Activated CD4-positive, alpha-beta T cell treated with anti-CD3 and anti-CD28 coated beads, Interleukin-2, amount 10 ng/mL, durations not matched to agents 24 days and 14 days (primary cell): ENCODE measurements around the gene ALDOA. TPM values are rescaled to one million over a fixed set of nuclear protein-coding genes. Genes with fewer than 3 reads are reported as not detected.

Experiments
- DNase-seq: peaks from one replicate; pipeline ENCODE4 v3.0.0; 2022
- H3K27ac Mint-ChIP-seq: one replicate; pipeline ENCODE4 v1.8.0; 2022; ENCODE audit warnings: mild to moderate bottlenecking, mixed read lengths
- H3K27me3 Mint-ChIP-seq: one replicate; pipeline ENCODE4 v1.8.0; 2022; ENCODE audit warnings: mixed read lengths
- H3K36me3 Mint-ChIP-seq: one replicate; pipeline ENCODE4 v1.8.0; 2022; ENCODE audit warnings: low read depth, mild to moderate bottlenecking, mixed read lengths
- H3K4me1 Mint-ChIP-seq: one replicate; pipeline ENCODE4 v1.8.0; 2021; ENCODE audit warnings: mixed read lengths
- H3K4me3 Mint-ChIP-seq: one replicate; pipeline ENCODE4 v1.8.0; 2022; ENCODE audit warnings: mild to moderate bottlenecking, moderate library complexity, mixed read lengths
- H3K9me3 Mint-ChIP-seq: one replicate; pipeline ENCODE4 v1.8.0; 2021; ENCODE audit warnings: mixed read lengths
- intact Hi-C: fragments of 100-400 bp; cut with micrococcal nuclease; formaldehyde crosslinking; loops from one replicate; pipeline ENCODE4 v1.15.1; 2023
- total RNA-seq: library from RNA; stranded (reverse); gene quantifications from 2 replicates; pipeline ENCODE4 v1.2.3, GENCODE V29; 2022

Gene ALDOA
- total RNA-seq, 1 donor from 2014 or later, result 2,074 TPM

GRCh38 chr16:30052671-30053372 lies 12.7 kb upstream of the ALDOA start:
- peak; percentile 98 for DNase-seq
- intact Hi-C loops, result loop anchor here (1.0 to 10.0 kb wide), 3 partner anchors 11 to 238 kb away; partner anchors contain the start of genes INO80E, PAGR1 and PRRT2
- Mint-ChIP-seq H3K27ac (peak overlapping the region; percentile 81), H3K4me3 (peak overlapping the region; percentile 87), H3K4me1 (peaks cover 31% of the 10 kb centered on the region), H3K9me3 (no peaks in the 10 kb centered on the region), H3K36me3 (no peaks in the 10 kb centered on the region), H3K27me3 (no peaks in the 10 kb centered on the region)

GRCh38 chr16:30053376-30054015 lies 12.1 kb upstream of the ALDOA start:
- H3K4me1 Mint-ChIP-seq, result peaks cover 31% of the 10 kb centered on the region
- H3K36me3 Mint-ChIP-seq, result no peaks in the 10 kb centered on the region
- peak overlapping the region; percentile 29 for H3K27ac Mint-ChIP-seq
- intact Hi-C loops, result loop anchor here (1.0 to 10.0 kb wide), 3 partner anchors 11 to 239 kb away; partner anchors contain the start of genes INO80E, PAGR1 and PRRT2
- H3K9me3 Mint-ChIP-seq, result no peaks in the 10 kb centered on the region
- H3K4me3 Mint-ChIP-seq, result peak overlapping the region; percentile 87
- no peaks in the 10 kb centered on the region for H3K27me3 Mint-ChIP-seq
- no peak for DNase-seq

GRCh38 chr16:30054451-30054850 lies 11.1 kb upstream of the ALDOA start:
- DNase-seq, result no peak
- Mint-ChIP-seq H3K27ac (peak overlapping the region; percentile 26), H3K27me3 (no peaks in the 10 kb centered on the region), H3K36me3 (no peaks in the 10 kb centered on the region), H3K4me3 (peak overlapping the region; percentile 50), H3K9me3 (no peaks in the 10 kb centered on the region), H3K4me1 (peaks cover 31% of the 10 kb centered on the region)
- intact Hi-C loops, result loop anchor here (10.0 kb wide), 1 partner anchor 240 kb away; the partner anchor contains the start of genes PAGR1 and PRRT2

- H3K27ac Mint-ChIP-seq, result no peak overlapping the region
- no peaks in the 10 kb centered on the region for H3K27me3 Mint-ChIP-seq
- peak; percentile 88 for DNase-seq
- no peaks in the 10 kb centered on the region for H3K36me3 Mint-ChIP-seq
- H3K4me1 Mint-ChIP-seq, result peaks cover 31% of the 10 kb centered on the region
- peak overlapping the region; percentile 50 for H3K4me3 Mint-ChIP-seq
- H3K9me3 Mint-ChIP-seq, result no peaks in the 10 kb centered on the region
- intact Hi-C loops, result loop anchor here (10.0 kb wide), 1 partner anchor 240 kb away; the partner anchor contains the start of genes PAGR1 and PRRT2
Observed at GRCh38 chr16:30054959-30055553, 10.5 kb upstream of the ALDOA start.

GRCh38 chr16:30060346-30060745 lies 5.2 kb upstream of the ALDOA start:
- Mint-ChIP-seq H3K4me1 (peaks cover 4% of the 10 kb centered on the region), H3K4me3 (no peak overlapping the region), H3K27me3 (no peaks in the 10 kb centered on the region), H3K27ac (no peak overlapping the region), H3K36me3 (peaks cover 13% of the 10 kb centered on the region), H3K9me3 (no peaks in the 10 kb centered on the region)
- intact Hi-C loops, result no loop called here
- DNase-seq, result no peak

- intact Hi-C loops, result no loop called here
- no peak overlapping the region for H3K27ac Mint-ChIP-seq
- no peak for DNase-seq
- no peaks in the 10 kb centered on the region for H3K27me3 Mint-ChIP-seq
- peaks cover 3% of the 10 kb centered on the region for H3K4me1 Mint-ChIP-seq
- H3K36me3 Mint-ChIP-seq, result peaks cover 18% of the 10 kb centered on the region
- H3K4me3 Mint-ChIP-seq, result no peak overlapping the region
- no peaks in the 10 kb centered on the region for H3K9me3 Mint-ChIP-seq
Observed at GRCh38 chr16:30060836-30061554, 4.6 kb upstream of the ALDOA start.

GRCh38 chr16:30063278-30063892 lies 2.2 kb upstream of the ALDOA start:
- H3K36me3 Mint-ChIP-seq, result peaks cover 38% of the 10 kb centered on the region
- H3K9me3 Mint-ChIP-seq, result no peaks in the 10 kb centered on the region
- intact Hi-C loops, result no loop called here
- peak overlapping the region; percentile 99 for H3K27ac Mint-ChIP-seq
- peak overlapping the region; percentile 92 for H3K4me3 Mint-ChIP-seq
- peaks cover 18% of the 10 kb centered on the region for H3K4me1 Mint-ChIP-seq
- no peak for DNase-seq
- no peaks in the 10 kb centered on the region for H3K27me3 Mint-ChIP-seq

- H3K4me1 Mint-ChIP-seq, result peaks cover 26% of the 10 kb centered on the region
- H3K27ac Mint-ChIP-seq, result peak overlapping the region; percentile 99
- H3K9me3 Mint-ChIP-seq, result no peaks in the 10 kb centered on the region
- H3K36me3 Mint-ChIP-seq, result peaks cover 44% of the 10 kb centered on the region
- peak; percentile 90 for DNase-seq
- H3K4me3 Mint-ChIP-seq, result peak overlapping the region; percentile 92
- intact Hi-C loops, result loop anchor here (1.0 to 2.0 kb wide), 2 partner anchors 11 to 67 kb away; partner anchors contain the start of gene INO80E
- no peaks in the 10 kb centered on the region for H3K27me3 Mint-ChIP-seq
Observed at GRCh38 chr16:30063893-30064728, 1.4 kb upstream of the ALDOA start.

GRCh38 chr16:30064729-30065101 lies 845 bp upstream of the ALDOA start:
- Mint-ChIP-seq H3K36me3 (peaks cover 50% of the 10 kb centered on the region), H3K9me3 (no peaks in the 10 kb centered on the region), H3K4me1 (peaks cover 31% of the 10 kb centered on the region), H3K4me3 (peak overlapping the region; percentile 92), H3K27ac (peak overlapping the region; percentile 99), H3K27me3 (no peaks in the 10 kb centered on the region)
- intact Hi-C loops, result loop anchor here (1.0 to 2.0 kb wide), 4 partner anchors 11 to 68 kb away; partner anchors contain the start of genes INO80E and PPP4C
- no peak for DNase-seq

GRCh38 chr16:30065943-30066760 lies 592 bp downstream of the ALDOA start:
- Mint-ChIP-seq H3K27ac (peak overlapping the region; percentile 99), H3K4me3 (peak overlapping the region; percentile 92), H3K9me3 (no peaks in the 10 kb centered on the region), H3K27me3 (no peaks in the 10 kb centered on the region), H3K36me3 (peaks cover 59% of the 10 kb centered on the region), H3K4me1 (peaks cover 37% of the 10 kb centered on the region)
- no peak for DNase-seq
- intact Hi-C loops, result loop anchor here (1.0 to 2.0 kb wide), 3 partner anchors 9 to 69 kb away; partner anchors contain the start of genes INO80E and PPP4C

- Mint-ChIP-seq H3K4me3 (peak overlapping the region; percentile 92), H3K27me3 (no peaks in the 10 kb centered on the region), H3K36me3 (peaks cover 68% of the 10 kb centered on the region), H3K27ac (peak overlapping the region; percentile 99), H3K4me1 (peaks cover 38% of the 10 kb centered on the region), H3K9me3 (no peaks in the 10 kb centered on the region)
- DNase-seq, result no peak
- intact Hi-C loops, result no loop called here
Observed at GRCh38 chr16:30066761-30067583, 1.4 kb downstream of the ALDOA start.
